ENCODE data around the gene DOCK7.
"Not testable (repeated sequence)": the region's sequence is repeated elsewhere in the genome, so short reads cannot be mapped to it uniquely, and the experiment has no call there.

The DOCK7 gene

GRCh38 chr1:62530516-62531154 lies 157.6 kb downstream of the DOCK7 start:
- peak; percentile 48 for TF ChIP-seq CTCF (IDR thresholded peaks at IDR 0.05)
- Mint-ChIP-seq H3K36me3 (ENCODE audit: low read depth) (peaks cover 39% of the 10 kb centered on the region), H3K27ac (no peak overlapping the region), H3K4me3 (no peak overlapping the region), H3K9me3 (no peaks in the 10 kb centered on the region), H3K27me3 (ENCODE audit: low read depth, poor library complexity) (no peaks in the 10 kb centered on the region), H3K4me1 (no peaks in the 10 kb centered on the region)
- DNase-seq = peak; percentile 46

- H3K27ac Mint-ChIP-seq = no peak overlapping the region
- H3K9me3 Mint-ChIP-seq = no peaks in the 10 kb centered on the region
- no peaks in the 10 kb centered on the region for H3K27me3 Mint-ChIP-seq (ENCODE audit: low read depth, poor library complexity)
- no peak for TF ChIP-seq CTCF (IDR thresholded peaks at IDR 0.05)
- H3K4me1 Mint-ChIP-seq = no peaks in the 10 kb centered on the region
- peaks cover 39% of the 10 kb centered on the region for H3K36me3 Mint-ChIP-seq (ENCODE audit: low read depth)
- DNase-seq = no peak
- H3K4me3 Mint-ChIP-seq = no peak overlapping the region
Measured at GRCh38 chr1:62529227-62529626, 159.0 kb downstream of the DOCK7 start.

- Mint-ChIP-seq H3K27ac (no peak overlapping the region), H3K4me3 (no peak overlapping the region), H3K9me3 (no peaks in the 10 kb centered on the region), H3K36me3 (ENCODE audit: low read depth) (peaks cover 33% of the 10 kb centered on the region), H3K27me3 (ENCODE audit: low read depth, poor library complexity) (no peaks in the 10 kb centered on the region), H3K4me1 (no peaks in the 10 kb centered on the region)
- DNase-seq = no peak
- TF ChIP-seq CTCF (IDR thresholded peaks at IDR 0.05) = no peak
Measured at GRCh38 chr1:62528015-62528414, 160.2 kb downstream of the DOCK7 start.

GRCh38 chr1:62527346-62527745 lies 160.8 kb downstream of the DOCK7 start:
- H3K27me3 Mint-ChIP-seq (ENCODE audit: low read depth, poor library complexity); H3K9me3 Mint-ChIP-seq; H3K4me3 Mint-ChIP-seq; H3K4me1 Mint-ChIP-seq; DNase-seq; H3K27ac Mint-ChIP-seq: not testable (repeated sequence)
- H3K36me3 Mint-ChIP-seq (ENCODE audit: low read depth) = peaks cover 33% of the 10 kb centered on the region

- H3K4me3 Mint-ChIP-seq = no peak overlapping the region
- no peak overlapping the region for H3K27ac Mint-ChIP-seq
- no peak for TF ChIP-seq CTCF (IDR thresholded peaks at IDR 0.05)
- no peaks in the 10 kb centered on the region for H3K27me3 Mint-ChIP-seq (ENCODE audit: low read depth, poor library complexity)
- no peak for DNase-seq
- peaks cover 26% of the 10 kb centered on the region for H3K9me3 Mint-ChIP-seq
- H3K36me3 Mint-ChIP-seq (ENCODE audit: low read depth) = peaks cover 57% of the 10 kb centered on the region
- H3K4me1 Mint-ChIP-seq = no peaks in the 10 kb centered on the region
Measured at GRCh38 chr1:62523860-62524259, 164.3 kb downstream of the DOCK7 start.

GRCh38 chr1:62516600-62516999 lies 171.6 kb downstream of the DOCK7 start:
- Mint-ChIP-seq H3K36me3 (ENCODE audit: low read depth) (peaks cover 49% of the 10 kb centered on the region), H3K4me1 (no peaks in the 10 kb centered on the region), H3K27ac (no peak overlapping the region), H3K9me3 (peaks cover 31% of the 10 kb centered on the region), H3K4me3 (no peak overlapping the region), H3K27me3 (ENCODE audit: low read depth, poor library complexity) (no peaks in the 10 kb centered on the region)
- no peak for DNase-seq
- no peak for TF ChIP-seq CTCF (IDR thresholded peaks at IDR 0.05)

All from nephron progenitor cell (in vitro differentiated cells).